ENCODE data around the gene GAS7. TPM values are rescaled to one million over a fixed set of nuclear protein-coding genes. Genes with fewer than 3 reads are reported as not detected.
A peak's percentile ranks its signal among the peaks of the same experiment; 100 is the strongest.

Gene GAS7
- total and polyA plus RNA-seq, 2 experiments from 2014 or later: 25.8 to 27.3 TPM

DNA sequence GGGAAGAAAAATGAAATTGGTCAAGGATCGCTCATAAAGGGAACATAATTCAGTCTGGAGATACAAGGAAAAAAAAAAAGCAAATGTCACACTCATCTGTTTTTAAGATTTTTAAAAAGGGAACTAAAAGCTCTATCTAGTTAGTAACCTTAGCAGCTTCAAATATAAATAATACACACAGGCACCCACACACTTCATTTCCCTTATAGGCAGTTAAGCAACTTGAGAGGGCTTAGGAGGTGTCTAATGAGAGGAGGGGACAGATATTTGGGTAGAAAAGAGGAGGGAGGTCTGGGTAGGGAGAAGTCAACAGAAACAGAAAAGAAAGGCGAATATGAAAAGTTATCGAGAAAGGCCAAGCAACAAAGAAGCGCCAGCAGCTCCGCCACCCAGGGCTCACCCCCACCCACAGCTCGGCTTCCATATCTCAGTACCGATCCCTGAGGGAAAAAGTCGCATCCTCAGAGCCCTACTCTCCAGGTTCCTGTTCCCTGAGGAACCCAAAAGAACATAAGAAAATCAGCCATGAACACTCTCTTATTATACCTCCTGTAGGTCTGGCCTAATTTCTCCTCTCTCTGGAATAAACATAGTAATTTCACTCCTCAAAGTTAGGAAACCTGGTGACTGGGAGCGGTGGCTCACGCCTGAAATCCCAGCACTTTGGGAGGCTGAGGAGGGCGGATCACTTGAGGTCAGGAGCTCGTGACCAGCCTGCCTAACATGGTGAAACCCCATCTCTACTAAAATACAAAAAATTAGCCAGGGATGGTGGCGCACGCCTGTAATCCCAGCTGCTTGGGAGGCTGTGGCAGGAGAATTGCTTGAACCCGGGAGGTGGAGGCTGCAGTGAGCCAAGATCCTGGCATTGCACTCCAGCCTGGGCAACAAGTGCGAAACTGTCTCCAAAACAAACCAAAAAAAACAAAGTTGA lies 223.7 kb downstream of the GAS7 start:
- H3K4me3 ChIP-seq: no peak overlapping the region
- peaks cover 24% of the 10 kb centered on the region for H3K4me1 ChIP-seq (ENCODE audit: insufficient read depth)
- no peaks in the 10 kb centered on the region for H3K9me3 ChIP-seq (ENCODE audit: low read depth)
- no peaks in the 10 kb centered on the region for H3K9me2 ChIP-seq (replicated peaks; ENCODE audit: insufficient read depth)
- TF ChIP-seq, protein P1, sequence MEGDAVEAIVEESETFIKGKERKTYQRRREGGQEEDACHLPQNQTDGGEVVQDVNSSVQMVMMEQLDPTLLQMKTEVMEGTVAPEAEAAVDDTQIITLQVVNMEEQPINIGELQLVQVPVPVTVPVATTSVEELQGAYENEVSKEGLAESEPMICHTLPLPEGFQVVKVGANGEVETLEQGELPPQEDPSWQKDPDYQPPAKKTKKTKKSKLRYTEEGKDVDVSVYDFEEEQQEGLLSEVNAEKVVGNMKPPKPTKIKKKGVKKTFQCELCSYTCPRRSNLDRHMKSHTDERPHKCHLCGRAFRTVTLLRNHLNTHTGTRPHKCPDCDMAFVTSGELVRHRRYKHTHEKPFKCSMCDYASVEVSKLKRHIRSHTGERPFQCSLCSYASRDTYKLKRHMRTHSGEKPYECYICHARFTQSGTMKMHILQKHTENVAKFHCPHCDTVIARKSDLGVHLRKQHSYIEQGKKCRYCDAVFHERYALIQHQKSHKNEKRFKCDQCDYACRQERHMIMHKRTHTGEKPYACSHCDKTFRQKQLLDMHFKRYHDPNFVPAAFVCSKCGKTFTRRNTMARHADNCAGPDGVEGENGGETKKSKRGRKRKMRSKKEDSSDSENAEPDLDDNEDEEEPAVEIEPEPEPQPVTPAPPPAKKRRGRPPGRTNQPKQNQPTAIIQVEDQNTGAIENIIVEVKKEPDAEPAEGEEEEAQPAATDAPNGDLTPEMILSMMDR (IDR thresholded peaks at IDR 0.05; ENCODE audit: poor library complexity): no peak
- TF ChIP-seq EZH2 (IDR thresholded peaks at IDR 0.05; ENCODE audit: borderline replicate concordance): no peak
- TF ChIP-seq EZH2phosphoT487 (IDR thresholded peaks at IDR 0.05; ENCODE audit: low read depth, severe bottlenecking, unreplicated experiment): no peak
- H3K36me3 ChIP-seq (replicated peaks; ENCODE audit: insufficient read depth, low read depth): no peaks in the 10 kb centered on the region
- no peak for DNase-seq (ENCODE audit: low spot score)
- H4K20me1 ChIP-seq (ENCODE audit: insufficient read depth, poor library complexity, severe bottlenecking): no peaks in the 10 kb centered on the region
- peak overlapping the region; percentile 48 for H3K4me2 ChIP-seq
- no peak overlapping the region for H2AFZ ChIP-seq
- H3K79me2 ChIP-seq: peaks cover 5% of the 10 kb centered on the region
- no peaks in the 10 kb centered on the region for H3K27me3 ChIP-seq
- H3K27ac ChIP-seq: peak overlapping the region; percentile 49
- 91% methylated on average over 16 of the region's 16 CpGs for WGBS (ENCODE audit: low lambda C conversion rate, missing lambda C conversion rate)

DNA sequence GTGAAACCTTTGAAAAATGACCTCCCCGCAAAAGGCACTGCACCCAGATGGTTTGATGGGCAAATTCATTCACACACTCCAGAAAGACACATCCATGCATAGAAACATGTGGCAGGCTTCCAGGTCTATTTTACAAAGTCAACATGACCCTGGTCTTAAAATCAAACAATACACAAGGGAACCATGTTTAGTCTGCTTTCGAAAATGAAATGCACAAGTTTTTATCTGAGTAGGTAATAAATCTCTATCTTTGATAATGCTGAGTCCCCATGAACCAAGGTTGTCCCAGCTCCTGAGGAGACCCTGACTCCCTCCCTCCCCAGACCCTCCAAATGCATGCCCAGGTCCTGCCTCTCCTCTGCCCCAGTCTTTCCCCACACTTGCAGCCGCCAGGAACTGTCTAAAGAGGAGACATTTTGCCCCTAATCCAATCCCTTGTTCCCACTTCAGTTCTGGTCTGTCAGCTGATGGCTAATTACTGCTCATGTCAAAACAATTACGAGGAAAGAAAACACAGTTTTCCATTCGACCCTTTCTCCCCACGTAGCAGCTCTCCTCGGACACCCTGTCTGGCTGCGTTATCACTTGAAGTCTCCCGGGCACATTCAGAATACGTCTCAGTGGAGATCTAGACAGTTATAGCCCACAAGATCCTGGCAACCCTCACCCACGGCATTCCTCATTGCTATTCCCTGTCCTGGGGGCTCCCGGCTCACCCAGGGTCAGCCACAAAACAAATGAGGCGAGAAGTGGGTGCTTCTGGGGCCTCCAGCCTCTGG lies 224.5 kb downstream of the GAS7 start:
- Histone ChIP-seq H3K9me2 (replicated peaks; ENCODE audit: insufficient read depth) (no peaks in the 10 kb centered on the region), H3K27ac (peak overlapping the region; percentile 49), H2AFZ (no peak overlapping the region), H3K9me3 (ENCODE audit: low read depth) (no peaks in the 10 kb centered on the region), H3K4me1 (ENCODE audit: insufficient read depth) (peaks cover 24% of the 10 kb centered on the region), H3K27me3 (no peaks in the 10 kb centered on the region), H3K36me3 (replicated peaks; ENCODE audit: insufficient read depth, low read depth) (no peaks in the 10 kb centered on the region), H3K79me2 (peaks cover 5% of the 10 kb centered on the region), H3K4me3 (no peak overlapping the region), H4K20me1 (ENCODE audit: insufficient read depth, poor library complexity, severe bottlenecking) (no peaks in the 10 kb centered on the region), H3K4me2 (peak overlapping the region; percentile 48)
- TF ChIP-seq, protein P1 (IDR thresholded peaks at IDR 0.05; ENCODE audit: poor library complexity): no peak
- no peak for TF ChIP-seq EZH2phosphoT487 (IDR thresholded peaks at IDR 0.05; ENCODE audit: low read depth, severe bottlenecking, unreplicated experiment)
- no peak for DNase-seq (ENCODE audit: low spot score)
- WGBS (ENCODE audit: low lambda C conversion rate, missing lambda C conversion rate): 45% methylated on average over 13 of the region's 13 CpGs

DNA sequence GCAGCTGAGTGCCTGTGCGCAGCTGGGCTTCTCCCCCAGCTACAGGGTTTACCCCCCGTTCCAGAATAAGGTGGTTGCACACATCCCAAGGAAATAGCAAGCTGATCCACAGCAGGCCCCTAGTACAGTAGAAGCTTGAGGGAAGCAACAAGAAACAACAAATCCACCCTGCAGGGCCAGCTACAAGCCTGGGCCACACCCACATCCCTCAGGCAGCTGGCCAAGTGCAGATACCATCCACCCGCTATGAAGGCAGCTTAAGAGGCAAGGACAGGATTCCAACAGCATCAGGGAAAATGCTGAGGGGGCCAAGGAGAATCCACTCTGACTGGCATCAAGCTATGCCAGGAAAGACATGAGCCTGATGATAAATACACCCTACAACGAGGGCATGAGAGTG lies 226.4 kb downstream of the GAS7 start:
- Histone ChIP-seq H2AFZ (no peak overlapping the region), H3K4me1 (ENCODE audit: insufficient read depth) (peaks cover 19% of the 10 kb centered on the region), H3K27ac (peak overlapping the region; percentile 46), H3K79me2 (peaks cover 5% of the 10 kb centered on the region), H3K36me3 (replicated peaks; ENCODE audit: insufficient read depth, low read depth) (no peaks in the 10 kb centered on the region), H4K20me1 (ENCODE audit: insufficient read depth, poor library complexity, severe bottlenecking) (no peaks in the 10 kb centered on the region), H3K9me2 (replicated peaks; ENCODE audit: insufficient read depth) (no peaks in the 10 kb centered on the region), H3K9me3 (ENCODE audit: low read depth) (no peaks in the 10 kb centered on the region), H3K27me3 (no peaks in the 10 kb centered on the region), H3K4me3 (no peak overlapping the region), H3K4me2 (peak overlapping the region; percentile 46)
- TF ChIP-seq EZH2phosphoT487 (IDR thresholded peaks at IDR 0.05; ENCODE audit: low read depth, severe bottlenecking, unreplicated experiment): no peak
- TF ChIP-seq EZH2 (IDR thresholded peaks at IDR 0.05; ENCODE audit: borderline replicate concordance): no peak
- TF ChIP-seq, protein P1 (IDR thresholded peaks at IDR 0.05; ENCODE audit: poor library complexity): no peak
- peak; percentile 74 for DNase-seq (ENCODE audit: low spot score)
- WGBS (ENCODE audit: low lambda C conversion rate, missing lambda C conversion rate): 39% methylated on average over 4 of the region's 4 CpGs
